ENCODE measurements around the gene ITPR2. TPM values are rescaled to one million over a fixed set of nuclear protein-coding genes. Genes with fewer than 3 reads are reported as not detected.
"Not testable (repeated sequence)": the region's sequence is repeated elsewhere in the genome, so short reads cannot be mapped to it uniquely, and the experiment has no call there.

ITPR2 gene
- total RNA-seq, 2 donors from 2014 or later = 52.9 to 54.5 TPM

DNA sequence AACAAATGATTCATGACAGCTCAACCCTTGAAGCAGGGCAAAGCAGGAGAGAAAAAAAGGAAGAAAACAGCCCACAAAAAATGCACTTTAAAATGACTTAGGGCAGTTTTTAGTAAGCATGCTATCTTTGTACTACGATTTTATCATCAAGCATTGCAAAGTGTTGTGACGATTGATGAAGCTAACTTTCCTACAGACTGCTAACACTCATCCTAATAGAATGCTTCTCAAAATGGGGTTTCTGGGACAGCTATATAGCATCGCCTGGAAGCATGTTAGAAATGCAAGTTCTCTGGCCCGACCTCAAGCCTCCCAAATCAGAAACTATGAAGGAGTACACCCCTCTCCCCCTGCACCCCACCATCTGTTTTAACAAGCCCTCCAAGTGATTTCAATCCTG, 381.2 kb downstream of the ITPR2 start:
- no peaks in the 10 kb centered on the region for H3K27me3 Mint-ChIP-seq
- H3K4me3 Mint-ChIP-seq = no peak overlapping the region
- H3K4me1 Mint-ChIP-seq = peaks cover 11% of the 10 kb centered on the region
- no peaks in the 10 kb centered on the region for H3K9me3 ChIP-seq (ENCODE audit: control insufficient read depth, low read length, poor library complexity, severe bottlenecking)
- no peak overlapping the region for H3K27ac Mint-ChIP-seq
- H3K36me3 Mint-ChIP-seq (ENCODE audit: low read depth) = peaks cover 3% of the 10 kb centered on the region
- DNase-seq = no peak
- no peak for ATAC-seq

DNA sequence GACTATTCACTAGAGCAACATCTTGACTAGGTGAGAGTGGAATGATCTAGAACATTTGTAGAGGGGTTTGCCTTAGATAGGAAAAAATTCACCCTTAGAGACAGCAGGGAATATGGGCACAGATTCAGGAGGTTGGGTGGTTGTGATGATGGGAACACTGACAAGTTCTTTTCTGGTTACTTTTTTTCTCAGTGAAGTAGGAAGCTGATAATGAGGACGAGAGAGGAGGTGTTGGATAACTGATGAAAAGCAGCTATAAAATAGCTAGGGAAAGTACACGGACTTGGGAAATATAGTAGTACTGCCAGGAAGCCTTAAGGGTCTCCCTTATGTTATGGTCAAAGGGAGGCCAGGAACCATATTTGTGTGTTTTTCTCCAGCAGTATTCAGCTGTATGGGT, 387.1 kb downstream of the ITPR2 start:
- H3K36me3 Mint-ChIP-seq (ENCODE audit: low read depth) = peaks cover 12% of the 10 kb centered on the region
- no peak overlapping the region for H3K27ac Mint-ChIP-seq
- no peaks in the 10 kb centered on the region for H3K27me3 Mint-ChIP-seq
- no peaks in the 10 kb centered on the region for H3K9me3 ChIP-seq (ENCODE audit: control insufficient read depth, low read length, poor library complexity, severe bottlenecking)
- no peak overlapping the region for H3K4me3 Mint-ChIP-seq
- no peaks in the 10 kb centered on the region for H3K4me1 Mint-ChIP-seq
- DNase-seq = no peak
- no peak for ATAC-seq

DNA sequence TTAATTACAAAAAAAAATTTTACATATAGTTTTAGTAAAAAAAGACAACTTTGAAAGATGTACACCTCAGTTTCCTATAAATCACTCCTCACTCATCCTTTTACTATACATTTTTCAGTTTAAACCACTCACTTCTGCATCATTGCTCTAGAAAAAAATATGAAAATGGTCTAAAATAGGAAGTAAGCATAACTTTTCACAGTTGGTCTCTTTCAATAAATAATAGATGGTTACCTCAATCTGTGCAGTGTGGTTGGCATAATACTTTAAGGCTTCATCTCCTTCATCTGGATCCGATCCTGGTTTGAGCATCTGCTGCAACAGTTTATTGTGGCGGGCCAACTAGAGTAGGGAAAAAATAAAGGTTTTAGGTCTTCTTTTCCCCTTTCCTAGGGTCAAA, 389.7 kb downstream of the ITPR2 start:
- Mint-ChIP-seq H3K27ac (no peak overlapping the region), H3K4me3 (no peak overlapping the region), H3K27me3 (no peaks in the 10 kb centered on the region), H3K4me1 (no peaks in the 10 kb centered on the region), H3K36me3 (ENCODE audit: low read depth) (peaks cover 11% of the 10 kb centered on the region)
- no peaks in the 10 kb centered on the region for H3K9me3 ChIP-seq (ENCODE audit: control insufficient read depth, low read length, poor library complexity, severe bottlenecking)
- DNase-seq (no peak), ATAC-seq (no peak)

GRCh38 chr12:26441434-26441833, 391.6 kb downstream of the ITPR2 start:
- DNase-seq = no peak
- H3K9me3 ChIP-seq (ENCODE audit: control insufficient read depth, low read length, poor library complexity, severe bottlenecking) = no peaks in the 10 kb centered on the region
- H3K27me3 Mint-ChIP-seq = no peaks in the 10 kb centered on the region
- peaks cover 11% of the 10 kb centered on the region for H3K36me3 Mint-ChIP-seq (ENCODE audit: low read depth)
- H3K4me1 Mint-ChIP-seq = no peaks in the 10 kb centered on the region
- no peak for ATAC-seq
- H3K4me3 Mint-ChIP-seq = no peak overlapping the region
- no peak overlapping the region for H3K27ac Mint-ChIP-seq

DNA sequence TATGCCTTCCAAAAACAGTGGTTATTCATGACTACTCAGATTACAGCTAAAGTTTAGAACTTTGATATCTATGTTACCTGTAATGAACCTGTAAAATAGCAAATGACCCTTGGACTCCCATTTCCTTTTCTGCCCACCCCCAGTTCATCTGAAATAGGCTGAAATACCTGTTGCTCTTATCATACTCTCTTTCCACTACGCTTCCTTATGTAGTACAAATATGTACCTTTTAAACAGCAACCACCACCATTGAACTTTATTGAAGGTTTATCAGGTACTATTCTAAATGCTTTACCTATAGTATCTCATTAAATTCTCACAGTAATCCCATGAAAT, 398.0 kb downstream of the ITPR2 start:
- ATAC-seq (no peak), DNase-seq (no peak)
- Mint-ChIP-seq H3K4me1 (no peaks in the 10 kb centered on the region), H3K36me3 (ENCODE audit: low read depth) (peaks cover 4% of the 10 kb centered on the region), H3K4me3 (no peak overlapping the region), H3K27ac (no peak overlapping the region), H3K27me3 (no peaks in the 10 kb centered on the region)
- H3K9me3 ChIP-seq (ENCODE audit: control insufficient read depth, low read length, poor library complexity, severe bottlenecking) = no peaks in the 10 kb centered on the region

DNA sequence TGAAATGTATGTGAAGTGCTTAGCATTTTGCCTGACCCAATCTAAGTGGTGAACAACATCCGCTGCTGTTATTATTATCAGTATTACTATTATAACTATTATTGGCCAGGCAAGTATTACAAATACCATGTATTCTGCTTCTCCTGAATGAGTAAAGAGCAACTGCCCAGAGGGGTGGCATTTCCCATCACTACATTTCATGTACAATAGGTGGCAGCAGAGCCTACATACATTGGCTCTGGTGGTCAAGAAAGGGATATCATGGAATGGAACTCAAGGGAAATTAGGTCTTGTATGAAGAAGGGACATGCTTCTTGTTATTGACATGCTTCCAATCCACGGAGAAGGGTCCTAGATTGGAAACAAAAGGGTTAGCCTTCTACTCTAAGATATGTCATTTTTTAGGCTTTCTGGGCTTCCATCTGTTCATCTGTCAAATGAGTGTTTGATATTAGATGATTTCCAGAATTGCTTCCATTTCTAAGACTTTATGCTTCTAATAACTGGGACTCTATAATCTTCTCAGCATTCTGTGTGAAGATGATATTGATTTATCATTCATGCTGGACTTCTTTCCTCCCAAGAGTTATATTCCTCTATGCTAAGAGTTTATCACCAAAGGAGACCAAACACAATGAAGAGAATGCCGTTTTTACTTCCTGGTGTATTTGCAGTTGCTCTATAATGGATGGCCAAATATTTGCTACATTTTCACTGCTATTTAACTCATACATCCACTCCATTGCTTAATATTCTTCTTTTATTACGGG, 398.5 kb downstream of the ITPR2 start:
- no peak for ATAC-seq
- Mint-ChIP-seq H3K27me3 (no peaks in the 10 kb centered on the region), H3K4me3 (no peak overlapping the region), H3K27ac (no peak overlapping the region), H3K4me1 (no peaks in the 10 kb centered on the region), H3K36me3 (ENCODE audit: low read depth) (peaks cover 4% of the 10 kb centered on the region)
- no peaks in the 10 kb centered on the region for H3K9me3 ChIP-seq (ENCODE audit: control insufficient read depth, low read length, poor library complexity, severe bottlenecking)
- no peak for DNase-seq

GRCh38 chr12:26433701-26434100, 399.3 kb downstream of the ITPR2 start:
- H3K27me3 Mint-ChIP-seq; H3K4me3 Mint-ChIP-seq; H3K27ac Mint-ChIP-seq; DNase-seq; H3K4me1 Mint-ChIP-seq; H3K9me3 ChIP-seq (ENCODE audit: control insufficient read depth, low read length, poor library complexity, severe bottlenecking); ATAC-seq; H3K36me3 Mint-ChIP-seq (ENCODE audit: low read depth): not testable (repeated sequence)

DNA sequence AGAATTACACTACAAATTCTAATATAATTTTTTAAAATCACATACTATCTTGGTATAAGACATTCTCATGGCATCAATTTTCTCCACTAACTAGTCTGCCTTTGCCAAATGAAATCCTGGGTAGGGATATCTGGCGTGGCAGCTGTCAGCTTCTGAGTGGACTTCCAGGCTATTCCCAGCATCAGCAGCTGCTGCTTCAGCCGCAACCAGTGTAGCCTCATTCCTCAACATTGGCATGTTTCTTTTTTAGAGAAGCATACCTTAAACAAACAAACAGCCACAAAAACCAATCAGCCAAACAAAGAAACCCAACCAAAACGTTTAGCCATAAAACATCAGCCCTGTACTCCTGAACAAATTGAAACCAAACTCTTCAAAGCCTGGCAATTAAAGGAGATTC, 401.8 kb downstream of the ITPR2 start:
- Mint-ChIP-seq H3K4me1 (no peaks in the 10 kb centered on the region), H3K36me3 (ENCODE audit: low read depth) (peaks cover 2% of the 10 kb centered on the region), H3K27me3 (no peaks in the 10 kb centered on the region), H3K27ac (no peak overlapping the region), H3K4me3 (no peak overlapping the region)
- ATAC-seq = no peak
- H3K9me3 ChIP-seq (ENCODE audit: control insufficient read depth, low read length, poor library complexity, severe bottlenecking) = no peaks in the 10 kb centered on the region
- DNase-seq = no peak

DNA sequence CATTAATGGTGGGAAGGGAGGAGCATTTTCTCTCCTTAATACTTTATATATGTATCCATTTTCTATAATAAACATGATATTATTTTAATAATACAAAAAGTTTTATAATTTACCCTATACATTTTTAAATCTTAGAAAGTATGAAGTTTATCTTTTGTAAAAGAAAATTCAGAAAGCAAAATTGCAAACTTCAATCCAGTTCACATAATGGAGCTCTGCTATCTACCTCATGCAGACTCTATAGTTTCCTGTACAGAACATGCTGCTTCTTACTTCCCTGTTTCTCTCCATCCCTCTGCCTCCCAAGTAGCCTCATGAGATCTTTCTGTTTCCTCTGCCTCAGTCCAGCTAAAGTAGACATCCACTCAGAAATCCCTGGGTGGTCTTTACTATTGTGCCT, 402.4 kb downstream of the ITPR2 start:
- H3K9me3 ChIP-seq (ENCODE audit: control insufficient read depth, low read length, poor library complexity, severe bottlenecking); DNase-seq; H3K4me3 Mint-ChIP-seq; ATAC-seq; H3K27me3 Mint-ChIP-seq; H3K4me1 Mint-ChIP-seq; H3K27ac Mint-ChIP-seq; H3K36me3 Mint-ChIP-seq (ENCODE audit: low read depth): not testable (repeated sequence)

DNA sequence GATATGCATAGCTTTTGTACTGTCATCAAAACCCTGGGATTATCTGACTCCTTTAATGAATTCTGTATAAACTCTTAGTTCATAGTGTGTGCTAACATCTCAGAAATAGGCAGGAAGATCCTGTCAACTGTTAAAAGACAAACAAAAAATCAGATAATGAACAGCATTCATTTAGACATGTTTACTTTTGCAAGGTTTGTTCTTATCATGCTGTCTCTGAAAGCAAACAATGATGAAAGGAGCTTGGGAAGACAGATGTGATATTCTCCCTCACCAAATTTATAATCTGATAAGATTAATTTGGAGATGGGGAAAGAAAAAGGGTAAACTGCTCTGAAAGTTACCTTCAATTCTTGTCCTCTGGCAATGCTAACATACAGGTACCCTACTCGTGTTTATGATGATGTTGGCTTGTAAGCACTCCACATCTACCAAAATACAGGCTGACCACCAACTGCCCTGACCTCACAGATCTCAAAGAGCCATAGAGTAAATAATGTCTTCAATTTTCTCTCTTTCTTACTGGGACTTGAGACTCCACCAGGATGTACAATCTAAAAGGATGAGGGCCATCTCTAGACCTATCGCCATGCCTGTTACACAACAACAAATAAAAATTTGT, 403.8 kb downstream of the ITPR2 start:
- ATAC-seq (no peak), DNase-seq (no peak)
- no peaks in the 10 kb centered on the region for H3K4me1 Mint-ChIP-seq
- H3K27ac Mint-ChIP-seq = no peak overlapping the region
- H3K36me3 Mint-ChIP-seq (ENCODE audit: low read depth) = peaks cover 7% of the 10 kb centered on the region
- H3K27me3 Mint-ChIP-seq = no peaks in the 10 kb centered on the region
- H3K4me3 Mint-ChIP-seq = no peak overlapping the region
- H3K9me3 ChIP-seq (ENCODE audit: control insufficient read depth, low read length, poor library complexity, severe bottlenecking) = no peaks in the 10 kb centered on the region

DNA sequence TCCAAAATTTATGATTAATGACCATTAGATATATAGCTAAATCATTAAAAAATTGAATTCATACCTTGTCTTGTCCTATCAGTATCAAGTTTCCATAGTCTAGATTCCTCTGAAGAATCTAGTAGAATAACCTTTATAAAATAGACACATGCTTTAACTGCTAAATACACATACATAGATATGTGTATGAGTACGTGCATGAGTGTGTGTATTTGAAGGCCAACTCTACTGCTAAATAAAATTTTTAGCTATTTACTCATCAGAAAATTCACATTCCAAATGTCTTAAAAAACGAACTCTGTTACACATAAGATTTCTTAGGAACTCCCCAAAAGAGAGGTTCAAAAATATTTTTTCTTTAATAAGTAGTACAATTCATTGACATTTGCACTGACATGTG, 404.6 kb downstream of the ITPR2 start:
- no peaks in the 10 kb centered on the region for H3K9me3 ChIP-seq (ENCODE audit: control insufficient read depth, low read length, poor library complexity, severe bottlenecking)
- Mint-ChIP-seq H3K27ac (no peak overlapping the region), H3K4me3 (no peak overlapping the region), H3K36me3 (ENCODE audit: low read depth) (peaks cover 5% of the 10 kb centered on the region), H3K27me3 (no peaks in the 10 kb centered on the region), H3K4me1 (no peaks in the 10 kb centered on the region)
- DNase-seq (no peak), ATAC-seq (no peak)

DNA sequence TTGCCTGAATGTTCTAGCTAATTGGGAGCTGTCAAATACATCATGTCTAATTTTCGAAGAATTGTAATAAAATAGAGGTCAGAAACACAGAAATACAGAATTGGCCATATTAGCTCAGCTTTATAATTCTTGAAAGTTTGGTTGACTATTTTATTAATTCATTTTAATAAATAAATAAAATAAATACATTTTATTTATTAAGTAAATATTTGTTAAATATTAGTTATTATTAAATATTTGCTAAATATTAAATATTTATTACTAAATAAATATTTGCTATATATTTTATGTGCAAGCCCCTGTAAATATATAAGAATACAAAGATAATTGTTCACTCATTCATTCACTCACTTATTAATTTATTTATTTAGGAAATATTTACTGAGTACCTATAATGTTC, 406.3 kb downstream of the ITPR2 start:
- H3K4me3 Mint-ChIP-seq = no peak overlapping the region
- H3K9me3 ChIP-seq (ENCODE audit: control insufficient read depth, low read length, poor library complexity, severe bottlenecking) = no peaks in the 10 kb centered on the region
- no peak for DNase-seq
- no peak overlapping the region for H3K27ac Mint-ChIP-seq
- ATAC-seq = no peak
- H3K4me1 Mint-ChIP-seq = no peaks in the 10 kb centered on the region
- no peaks in the 10 kb centered on the region for H3K27me3 Mint-ChIP-seq
- H3K36me3 Mint-ChIP-seq (ENCODE audit: low read depth) = peaks cover 5% of the 10 kb centered on the region

DNA sequence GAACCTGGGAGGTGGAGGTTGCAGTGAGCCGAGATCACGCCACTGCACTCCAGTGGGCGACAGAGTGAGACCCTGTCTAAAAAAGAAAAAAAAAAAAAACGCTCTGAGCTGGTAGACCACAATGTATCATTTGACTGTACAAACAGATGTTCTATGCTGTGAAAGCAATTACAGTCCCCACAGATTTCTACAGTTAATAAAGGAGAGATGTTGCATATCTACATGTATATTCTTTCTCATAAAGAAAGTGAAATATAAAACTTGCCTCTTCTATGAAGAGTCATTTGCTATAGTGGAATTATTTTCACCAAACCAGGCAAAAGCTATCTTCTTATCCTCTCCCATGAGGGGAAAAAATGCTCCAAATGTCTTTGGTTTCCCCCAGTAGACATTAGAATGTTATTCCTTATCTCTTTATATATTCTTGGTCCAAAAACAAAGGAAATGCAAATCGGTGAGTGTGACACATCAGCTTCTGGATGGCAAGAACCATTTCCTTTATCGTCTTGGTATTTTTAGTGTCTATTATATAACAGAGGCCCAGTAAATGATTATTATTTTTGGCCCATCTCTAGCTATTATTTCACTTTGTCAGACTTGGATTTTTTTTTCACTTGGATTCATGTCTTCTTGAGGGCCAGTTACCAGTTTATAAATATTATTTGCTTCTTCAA, 407.3 kb downstream of the ITPR2 start:
- Mint-ChIP-seq H3K27ac (no peak overlapping the region), H3K4me3 (no peak overlapping the region), H3K27me3 (no peaks in the 10 kb centered on the region), H3K4me1 (no peaks in the 10 kb centered on the region), H3K36me3 (ENCODE audit: low read depth) (peaks cover 8% of the 10 kb centered on the region)
- no peaks in the 10 kb centered on the region for H3K9me3 ChIP-seq (ENCODE audit: control insufficient read depth, low read length, poor library complexity, severe bottlenecking)
- DNase-seq (no peak), ATAC-seq (no peak)

Data from T-helper 17 cell (primary cell).